MV-4-11 (cell line): ENCODE results near the gene FAM110C.
A peak's percentile ranks its signal among the peaks of the same experiment; 100 is the strongest.
"Not testable (repeated sequence)": the region's sequence is repeated elsewhere in the genome, so short reads cannot be mapped to it uniquely, and the experiment has no call there.

Experiments
- DNase-seq: peaks from one replicate; lab custom pipeline; 2025; lab: John Stamatoyannopoulos, UW

FAM110C gene

DNA sequence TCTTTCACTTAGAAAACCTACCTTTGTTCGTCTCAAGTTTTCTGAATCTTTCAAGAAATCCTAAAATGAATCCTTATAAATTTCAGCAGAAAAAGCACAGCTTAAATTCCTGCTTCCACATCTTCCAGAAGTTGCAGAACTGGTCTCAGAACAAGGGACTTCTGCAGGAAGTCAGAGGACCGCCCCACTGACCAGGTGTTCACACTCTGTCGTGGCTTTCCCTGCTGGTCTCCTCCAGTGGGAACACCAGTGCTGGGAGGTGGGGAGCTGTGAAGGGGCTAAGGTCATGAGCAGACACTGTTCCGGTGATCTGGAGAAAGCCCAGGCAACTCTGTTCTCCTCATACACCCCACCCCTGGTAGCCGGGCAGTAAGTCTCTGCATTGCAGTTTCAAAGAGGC, 3.5 kb downstream of the FAM110C start:
- DNase-seq, result no peak

DNA sequence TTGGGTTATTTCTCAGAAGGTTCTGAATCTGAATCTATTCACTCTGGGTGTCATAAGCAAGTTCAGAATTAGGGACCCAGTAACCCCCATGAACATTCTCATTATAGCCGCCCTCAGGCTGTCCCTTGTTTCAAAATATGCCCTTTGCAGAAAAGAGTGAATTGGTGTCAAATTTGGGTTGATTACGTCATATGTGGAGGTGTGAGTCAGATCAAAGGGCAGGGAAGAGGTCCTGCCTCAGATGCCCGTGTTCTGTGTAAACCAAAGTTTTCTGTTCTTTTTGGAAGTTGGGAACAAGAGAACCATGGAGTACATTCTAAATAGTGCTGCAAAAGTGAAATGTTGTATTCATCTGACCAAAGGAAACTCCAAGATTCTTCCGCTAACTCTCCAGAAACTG, 5.8 kb downstream of the FAM110C start:
- DNase-seq, result no peak

- DNase-seq, result no peak
Measured at GRCh38 chr2:38155-38554, 8.2 kb downstream of the FAM110C start.

DNA sequence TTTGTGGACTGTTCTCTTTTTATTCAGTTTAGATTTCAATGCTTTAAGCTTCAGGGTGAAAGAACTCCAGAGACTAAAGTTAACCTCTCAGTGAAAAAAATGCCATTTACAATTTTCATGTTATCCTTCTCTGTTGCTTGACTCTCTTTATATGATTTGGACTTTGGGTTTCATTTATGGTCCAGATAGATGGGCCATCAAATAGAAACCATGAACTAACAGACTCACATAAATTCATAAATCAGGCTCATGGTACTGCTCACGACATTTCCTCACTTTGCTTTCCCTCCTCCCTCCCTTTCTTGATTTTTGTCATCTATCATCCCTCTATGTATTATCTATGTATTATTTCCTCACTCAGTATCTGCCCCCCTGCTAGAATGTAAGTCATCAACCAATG, 10.0 kb downstream of the FAM110C start:
- no peak for DNase-seq

DNA sequence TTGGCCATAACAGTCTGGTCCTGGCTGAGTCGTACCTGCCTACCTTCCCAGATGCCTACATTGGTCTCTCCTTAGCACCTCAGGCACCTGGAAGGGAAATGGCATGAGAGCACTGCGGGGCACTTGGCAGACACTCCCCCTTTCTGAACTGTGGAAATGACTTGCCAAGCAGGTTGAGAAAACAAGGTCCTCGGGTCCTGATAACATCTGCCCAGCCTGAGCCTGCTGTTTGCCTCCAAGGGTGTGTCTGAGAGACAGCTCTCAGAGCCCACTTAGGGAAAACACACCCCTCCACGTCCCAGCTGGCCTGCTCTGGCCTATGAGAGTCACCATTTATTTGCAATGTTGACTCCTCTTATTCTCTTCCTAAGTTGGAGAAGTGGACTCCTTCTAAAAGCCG, 10.5 kb downstream of the FAM110C start:
- no peak for DNase-seq

GRCh38 chr2:33620-34019, 12.7 kb downstream of the FAM110C start:
- DNase-seq, result no peak

- no peak for DNase-seq
Measured at GRCh38 chr2:32068-32467, 14.2 kb downstream of the FAM110C start.

DNA sequence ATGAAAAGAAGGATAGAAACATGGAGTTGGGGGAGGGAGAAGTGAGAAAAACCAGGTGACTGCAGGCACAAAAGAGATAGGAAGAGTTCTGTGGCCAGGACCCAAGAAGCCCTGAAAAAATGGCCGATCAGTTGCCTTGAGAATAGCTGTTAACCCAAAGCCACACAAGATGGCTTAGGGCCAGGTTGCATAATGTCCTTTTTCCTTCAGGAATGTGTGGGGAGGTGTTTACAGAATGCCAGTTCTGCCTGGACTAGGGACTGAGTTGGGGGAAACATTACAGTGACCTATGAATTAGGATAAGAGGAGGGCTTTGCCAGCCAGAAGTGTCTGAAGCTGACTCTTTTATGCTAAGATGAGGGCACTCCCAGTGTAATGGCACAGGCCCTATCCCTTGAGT, 17.1 kb downstream of the FAM110C start:
- DNase-seq, result no peak

DNA sequence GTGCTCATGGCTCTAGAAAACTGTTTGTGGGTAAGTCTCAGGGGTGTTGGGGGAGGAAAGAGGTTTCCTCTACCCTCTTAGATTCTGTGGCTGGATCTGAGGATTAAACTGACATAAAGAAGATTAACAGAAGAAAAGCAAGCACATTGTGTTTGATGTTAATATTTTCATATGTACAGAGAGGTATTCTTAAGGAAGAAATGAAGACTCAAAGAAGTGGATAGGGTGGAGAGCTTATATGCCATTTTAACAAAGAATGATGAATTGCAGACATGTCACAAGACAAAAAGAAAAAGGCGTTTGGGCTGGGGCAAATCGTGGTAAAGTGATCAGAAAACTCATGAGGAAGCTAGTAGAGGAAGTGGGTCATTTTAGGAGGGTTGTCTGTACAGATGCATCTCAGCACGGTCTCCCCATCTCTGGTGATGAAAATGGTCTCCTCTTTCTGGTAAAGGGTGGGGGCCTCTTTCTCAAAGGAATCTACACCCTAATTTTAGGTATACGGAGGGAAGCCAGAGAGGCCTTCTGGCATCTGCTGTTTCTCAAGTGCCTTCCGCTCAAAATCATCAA, 17.8 kb downstream of the FAM110C start:
- peak; percentile 59 for DNase-seq

GRCh38 chr2:26891-27290, 19.4 kb downstream of the FAM110C start:
- no peak for DNase-seq

DNA sequence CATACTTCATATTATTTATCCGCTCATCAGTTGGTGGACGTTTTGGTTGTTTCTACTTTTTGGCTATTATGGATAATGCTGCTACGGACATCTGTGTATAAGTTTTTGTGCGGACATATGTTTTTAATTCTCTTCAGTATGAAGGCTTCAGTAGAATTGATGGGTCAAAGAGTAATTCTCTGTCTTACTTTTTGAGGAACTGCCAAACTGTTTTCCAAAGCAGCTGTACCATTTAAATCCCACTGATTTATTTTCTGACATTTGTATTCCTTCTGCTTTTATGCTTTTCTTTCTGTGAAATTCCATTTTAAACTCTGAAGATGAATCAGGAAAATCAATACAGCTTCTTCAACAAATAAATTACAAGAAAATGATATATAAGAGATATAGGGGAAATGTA, 20.8 kb downstream of the FAM110C start:
- no peak for DNase-seq

DNA sequence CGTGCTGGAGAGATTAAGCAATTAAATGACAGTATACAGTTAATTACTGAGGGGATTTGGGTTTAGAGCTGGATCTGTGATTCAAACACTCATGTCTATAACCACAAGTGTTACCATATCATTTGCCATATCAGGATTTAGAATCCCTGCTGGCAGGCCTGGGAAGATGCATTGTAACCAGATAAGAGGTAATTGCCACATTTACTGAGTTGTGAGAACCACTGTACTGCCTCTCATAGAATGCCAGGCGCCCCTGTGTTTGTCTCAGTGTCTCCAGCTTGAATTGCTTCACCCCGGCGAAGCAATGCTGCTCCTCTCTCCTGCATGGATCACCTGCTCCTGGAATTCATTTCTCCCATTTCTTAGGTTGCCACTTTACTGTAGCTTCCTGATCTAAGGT, 21.7 kb downstream of the FAM110C start:
- DNase-seq, result not testable (repeated sequence)

DNA sequence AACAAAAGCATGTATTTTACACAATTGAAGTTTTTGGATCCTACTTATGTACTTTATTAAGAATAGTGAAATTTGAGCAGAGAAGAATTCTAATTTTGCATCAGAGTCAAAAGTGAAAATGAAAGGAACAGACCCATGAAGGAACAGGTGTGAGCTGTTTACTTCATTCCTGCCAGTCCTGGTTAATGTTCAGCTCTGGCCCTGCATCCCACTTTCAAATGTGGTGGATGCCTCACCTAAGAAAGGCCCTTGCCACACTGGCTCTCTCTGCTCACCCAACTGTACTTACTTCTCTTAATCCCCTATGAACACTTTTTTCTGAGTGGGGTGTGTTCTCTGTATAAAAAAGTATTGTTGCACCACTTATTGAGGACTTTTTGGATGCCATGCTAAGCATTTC, 22.2 kb downstream of the FAM110C start:
- no peak for DNase-seq

DNA sequence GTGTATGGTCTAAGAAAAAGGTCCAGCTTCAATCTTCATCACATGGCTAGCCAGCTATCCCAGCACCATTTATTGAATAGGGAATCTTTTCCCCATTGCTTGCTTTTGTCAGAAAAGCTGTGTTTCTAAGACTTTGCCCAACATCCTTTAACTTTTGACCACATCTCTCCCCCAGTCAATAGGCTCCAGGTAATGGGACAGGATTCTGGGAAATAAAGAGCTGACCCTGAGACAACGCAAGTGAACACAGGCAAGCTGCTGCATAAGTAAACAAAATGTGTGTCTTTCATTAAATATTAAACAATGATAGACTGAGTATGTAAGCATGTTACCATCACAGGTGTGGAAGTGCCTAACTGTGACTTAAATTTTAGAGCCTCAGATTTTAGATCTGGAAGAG, 23.0 kb downstream of the FAM110C start:
- DNase-seq, result no peak

- not testable (repeated sequence) for DNase-seq
Measured at GRCh38 chr2:22244-22643, 24.1 kb downstream of the FAM110C start.

DNA sequence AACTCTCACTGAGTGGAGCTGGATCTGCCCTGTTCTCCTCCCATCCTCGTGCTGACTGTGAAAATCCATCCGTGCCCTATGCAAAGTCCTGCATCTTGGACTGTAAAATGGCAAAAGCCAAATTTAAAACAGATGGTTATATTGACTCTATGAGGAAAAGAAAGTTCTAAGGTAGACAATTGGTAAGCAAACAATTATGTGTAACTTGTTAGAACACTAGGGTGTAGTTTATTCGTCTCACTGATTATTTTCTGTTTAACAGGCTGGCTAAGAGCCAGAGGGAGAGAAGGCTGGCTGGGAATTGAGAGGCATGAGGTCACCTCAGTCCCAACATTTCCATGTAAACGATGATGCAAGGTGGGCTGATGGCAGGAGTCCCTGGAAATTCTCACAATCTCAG, 26.0 kb downstream of the FAM110C start:
- not testable (repeated sequence) for DNase-seq

DNA sequence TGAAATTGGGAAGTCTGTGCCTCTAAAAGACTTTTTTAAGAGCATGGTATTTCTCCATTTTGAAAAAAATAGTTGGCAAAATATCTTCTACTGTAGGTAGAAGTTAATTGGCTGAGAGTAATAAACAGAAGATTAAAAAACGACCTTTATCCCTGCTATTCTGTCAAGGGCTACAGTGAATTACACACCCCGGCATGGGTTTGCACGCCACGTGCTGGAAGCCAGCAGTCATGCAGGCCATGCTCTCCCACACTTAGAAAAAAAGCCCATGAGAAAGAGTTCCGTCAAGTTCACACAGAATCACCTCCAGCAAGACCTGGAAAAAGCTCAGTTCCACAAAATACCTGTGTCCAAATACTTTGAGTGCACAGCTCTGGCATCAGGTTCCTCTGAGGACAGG, 26.8 kb downstream of the FAM110C start:
- no peak for DNase-seq

DNA sequence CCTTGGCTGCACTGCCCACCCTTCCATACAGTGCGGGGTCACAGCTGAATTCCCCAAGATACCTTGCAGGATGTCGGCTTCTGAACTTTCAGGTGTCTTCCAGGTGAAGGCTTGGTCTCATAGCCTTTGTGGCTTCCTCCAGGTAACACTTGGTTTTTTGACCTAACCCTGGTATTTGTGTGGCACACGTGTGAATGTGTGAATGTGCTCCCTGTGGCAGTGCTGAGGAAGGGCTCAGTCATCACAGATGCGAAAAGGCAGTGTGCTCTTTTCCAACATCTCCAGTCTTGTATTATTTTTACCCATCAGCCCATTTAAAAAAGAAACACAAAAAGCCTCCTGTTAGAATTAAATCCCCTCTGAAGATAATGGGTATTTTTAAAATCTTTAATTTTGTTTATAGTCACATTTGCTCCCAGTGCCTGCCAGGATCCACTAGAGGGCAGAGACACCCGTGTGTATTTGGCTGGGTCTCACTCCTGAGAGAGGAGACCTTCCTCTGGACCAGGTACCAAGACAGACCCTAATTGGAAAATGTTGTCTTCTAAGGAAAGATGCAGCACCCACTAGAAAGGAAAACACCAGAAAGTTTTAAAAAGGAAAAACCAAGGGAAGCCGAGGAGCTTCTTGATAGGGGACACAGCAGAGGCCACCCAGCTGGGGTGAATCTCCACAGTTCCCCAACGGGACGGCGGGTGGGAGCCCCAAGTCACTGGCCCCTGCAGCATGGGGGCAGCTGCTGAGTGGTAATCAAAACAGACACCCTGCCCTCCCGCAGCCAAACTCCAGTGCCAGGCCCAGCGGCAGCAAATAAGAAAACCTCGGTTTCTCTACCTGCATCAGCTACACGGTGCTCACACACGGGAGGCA, 27.7 kb downstream of the FAM110C start:
- DNase-seq, result no peak

GRCh38 chr2:15916-16315, 30.4 kb downstream of the FAM110C start:
- not testable (repeated sequence) for DNase-seq

GRCh38 chr2:11248-11941, 34.9 kb downstream of the FAM110C start:
- DNase-seq, result no peak

- no peak for DNase-seq
Measured at GRCh38 chr2:10222-10875, 36.0 kb downstream of the FAM110C start.
